Stimulated activated CD8-positive, alpha-beta memory T cell treated with anti-CD3 and anti-CD28 coated beads, Interleukin-7, amount 100 ng/mL, for 48 hours (primary cell): ENCODE measurements around the gene PSAPL1.

Experiments
- DNase-seq, 2 donors: peaks; one replicate each; pipeline ENCODE4 v3.0.0-alpha.2; 2020; ENCODE audit warnings: low read depth in 1 of 2; ENCODE audit errors: extremely low read depth in 1 of 2

The PSAPL1 gene

DNA sequence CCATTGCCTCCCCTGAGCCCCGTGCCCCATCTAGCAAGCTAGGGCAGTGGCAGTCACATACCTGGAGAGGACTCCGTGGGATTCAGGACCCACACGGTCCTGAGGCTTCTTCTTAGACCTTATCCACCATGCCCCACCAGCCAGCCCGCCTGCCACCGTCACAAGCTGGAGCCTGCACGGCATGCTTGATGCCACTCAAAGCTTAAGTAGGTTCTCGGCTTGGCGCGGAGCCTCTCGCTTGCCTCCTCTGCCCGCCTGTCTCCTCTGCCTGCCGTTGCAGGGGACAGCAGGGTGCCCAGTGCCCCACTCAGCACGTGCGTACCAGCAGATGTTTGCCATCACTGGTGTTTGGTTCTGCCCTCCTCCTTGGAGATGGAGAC lies 14.1 kb downstream of the PSAPL1 start:
- no peak for DNase-seq

DNA sequence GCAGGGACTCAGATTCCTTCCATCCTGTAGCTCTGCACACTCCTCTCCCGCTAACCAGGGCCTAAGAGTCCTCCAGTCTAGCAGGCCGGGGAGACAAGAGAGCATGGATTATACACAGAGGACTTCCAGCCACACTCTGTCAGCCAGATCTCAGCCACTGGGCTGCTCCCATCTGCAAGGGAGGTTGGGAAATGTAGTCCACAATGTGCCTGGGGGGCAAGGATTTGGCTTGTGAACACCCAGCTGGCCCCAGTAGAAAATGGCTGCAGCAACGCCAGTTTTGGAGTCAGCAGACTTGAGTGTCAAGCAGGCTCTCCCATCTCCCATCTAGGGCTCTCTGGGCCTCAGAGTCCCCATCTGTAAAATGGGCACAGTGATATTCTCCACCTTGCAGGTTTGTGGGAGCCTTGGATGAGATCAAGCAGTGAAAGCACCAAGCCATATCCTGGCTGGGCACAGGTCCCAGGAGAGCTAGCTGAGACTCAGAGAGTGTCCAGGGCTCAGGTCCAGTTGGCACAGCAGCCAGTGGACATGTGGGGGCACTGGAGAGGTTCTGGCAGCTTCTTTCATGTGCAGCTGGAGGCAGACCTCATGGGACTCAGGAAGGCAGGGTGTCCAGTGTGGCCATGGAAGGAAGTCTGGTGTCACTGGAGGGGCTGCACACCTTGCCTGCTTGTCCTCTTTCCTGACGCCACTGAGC lies 14.6 kb downstream of the PSAPL1 start:
- DNase-seq = no peak

DNA sequence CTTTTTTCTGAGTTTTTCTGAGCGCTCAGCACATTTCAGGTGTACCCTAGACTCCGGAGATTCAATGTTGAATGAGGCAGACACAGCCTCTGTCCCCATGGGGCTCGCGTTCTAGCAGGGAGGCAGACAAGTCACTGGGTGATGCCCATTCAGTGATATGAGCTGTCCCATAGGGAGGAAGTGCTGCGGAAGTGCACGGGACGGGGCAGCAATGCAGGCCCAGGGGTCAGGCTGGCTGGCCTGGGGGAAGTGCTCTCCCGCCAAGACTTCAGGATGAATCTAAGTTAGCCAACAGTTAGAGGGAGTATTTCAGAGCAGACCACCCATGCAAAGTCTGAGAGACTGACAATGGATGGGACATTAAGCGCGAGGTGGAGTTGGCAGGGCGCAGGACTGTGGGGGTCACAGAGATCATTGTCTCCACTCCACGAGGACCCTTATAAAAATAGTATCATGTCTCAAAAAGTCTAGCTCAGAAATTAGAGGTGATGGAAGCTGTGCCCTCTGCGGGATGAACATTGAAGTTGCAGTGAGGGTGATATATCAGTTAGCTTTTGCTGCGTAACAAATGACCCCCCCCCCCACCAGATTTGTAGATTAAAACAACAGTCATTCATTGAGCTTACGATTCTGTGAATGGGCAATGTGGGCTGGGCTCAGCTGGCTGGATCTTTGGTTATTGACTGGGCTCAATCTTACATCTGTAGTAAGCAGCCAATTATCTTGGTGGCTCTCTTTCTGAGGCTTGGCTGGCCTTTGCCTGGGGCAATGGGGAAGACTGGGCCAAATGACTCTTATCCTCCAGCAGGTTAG lies 16.4 kb downstream of the PSAPL1 start:
- no peak for DNase-seq

DNA sequence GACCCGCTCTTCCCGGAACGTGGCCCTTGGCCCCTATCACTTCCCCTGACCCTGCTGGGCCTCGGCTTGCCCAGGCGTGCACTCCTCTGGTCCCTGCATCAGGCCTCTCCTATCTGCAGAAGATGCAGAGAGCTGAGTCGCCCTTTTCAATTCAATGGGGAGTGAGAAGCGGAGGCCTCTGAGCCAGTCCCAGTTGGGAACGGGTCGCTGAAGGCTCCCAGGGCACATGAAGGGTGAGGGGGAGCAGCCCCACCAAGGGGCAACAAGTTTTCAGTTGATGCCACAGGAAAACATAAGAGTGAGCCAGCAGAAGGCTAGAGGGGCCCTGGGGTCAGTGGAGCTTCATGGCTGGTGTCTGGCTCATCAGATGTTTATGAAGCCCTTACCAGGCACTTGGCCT lies 17.1 kb downstream of the PSAPL1 start:
- DNase-seq = no peak

DNA sequence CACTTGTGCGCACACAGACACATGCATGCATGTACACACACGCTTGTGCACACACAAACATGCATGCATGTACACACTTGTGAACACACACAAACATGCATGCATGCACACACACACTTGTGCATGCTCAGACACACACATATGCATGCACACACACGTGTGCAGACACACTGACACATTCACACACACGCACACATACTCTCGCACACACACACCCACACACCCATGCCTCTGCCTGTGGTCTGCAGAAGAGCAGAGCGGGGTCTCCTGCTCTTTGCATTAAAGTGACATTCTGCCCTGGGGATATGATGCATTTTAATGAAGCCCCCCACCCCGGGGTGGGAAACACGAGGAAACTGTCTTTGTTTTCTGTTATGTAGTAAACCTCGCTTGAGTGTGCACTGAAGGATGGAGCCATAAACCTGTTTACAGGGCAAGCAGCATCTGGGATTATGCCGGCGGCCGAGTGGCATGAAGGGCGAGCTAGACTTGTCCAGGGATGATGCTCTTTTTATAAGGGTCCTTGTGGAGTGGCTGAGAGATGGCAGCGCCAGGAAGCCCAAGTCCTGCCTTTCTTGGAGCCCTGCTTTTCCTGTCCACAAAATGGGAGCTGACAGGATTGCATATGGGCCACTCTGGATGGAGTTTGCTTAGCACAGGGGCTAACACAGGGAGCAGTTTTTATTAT lies 17.8 kb downstream of the PSAPL1 start:
- no peak for DNase-seq

DNA sequence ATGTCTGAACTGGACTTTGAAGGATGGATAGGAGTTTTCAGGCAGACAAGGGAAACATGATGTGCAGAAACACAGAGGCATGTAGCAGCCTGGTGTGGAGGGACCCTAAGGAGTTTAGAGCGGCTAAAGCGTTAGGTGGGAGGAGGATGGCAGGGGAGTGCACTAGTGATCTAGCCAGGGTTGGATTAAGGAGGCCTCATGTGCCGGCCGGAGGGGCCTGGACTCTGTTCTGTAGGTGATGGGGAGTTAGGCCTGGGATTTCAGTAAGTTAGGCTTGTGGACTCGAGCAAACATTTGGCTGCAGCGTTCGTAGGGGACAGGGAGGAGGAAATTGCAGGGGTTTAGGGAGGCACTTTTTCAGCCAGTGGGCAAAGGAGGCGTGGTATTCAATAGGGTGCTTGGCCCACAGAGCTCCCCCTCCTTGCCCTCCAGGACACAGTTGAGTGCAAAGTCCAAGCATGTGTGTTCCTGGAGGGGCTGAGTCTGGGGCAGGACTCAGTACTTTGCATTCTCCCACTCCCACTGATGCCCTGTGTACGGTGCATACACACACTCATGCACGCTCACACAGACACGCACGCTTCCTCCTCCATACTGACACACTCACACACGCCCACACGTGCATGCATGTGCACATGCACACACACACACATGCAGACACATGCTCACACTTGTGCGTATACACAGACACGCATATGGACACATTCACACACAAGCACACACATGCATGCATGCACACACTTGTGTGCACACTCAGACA lies 18.6 kb downstream of the PSAPL1 start:
- DNase-seq = no peak

DNA sequence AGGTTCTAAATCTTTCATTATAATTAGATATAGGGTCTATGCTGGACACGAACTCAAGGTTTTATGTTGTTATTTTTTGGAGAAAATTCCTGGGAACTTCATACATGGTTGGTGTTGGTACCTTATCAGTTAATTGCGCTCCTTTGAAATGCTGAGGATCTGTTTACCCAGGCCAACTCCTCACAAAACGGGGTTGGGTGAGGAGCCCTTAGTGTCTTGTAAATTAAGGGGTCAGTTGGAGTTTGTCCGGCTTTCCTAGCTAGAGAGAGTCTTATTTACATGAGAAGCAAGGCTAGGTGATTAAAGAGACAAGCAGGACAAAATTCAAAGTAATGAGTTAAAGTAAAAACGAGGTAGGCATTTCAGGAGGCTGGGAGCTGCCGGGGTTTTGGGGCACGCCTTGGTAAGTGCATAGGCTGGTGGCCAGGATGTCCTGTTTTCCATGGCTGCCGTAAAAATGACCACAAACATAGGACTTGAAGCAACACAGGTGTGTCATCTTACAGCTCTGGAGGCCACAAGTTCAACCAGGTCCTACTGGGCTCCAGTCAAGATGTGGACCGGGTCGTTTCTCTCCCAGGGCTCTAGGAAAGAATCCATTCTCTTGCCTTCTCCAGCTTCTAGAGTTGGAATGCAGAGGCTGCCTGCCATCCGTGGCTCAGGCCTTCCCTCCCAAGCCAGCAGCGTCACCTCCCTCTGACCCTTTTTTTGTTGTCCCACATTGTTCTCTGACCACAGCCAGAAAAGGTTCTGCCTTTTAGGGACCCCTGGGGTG lies 19.8 kb downstream of the PSAPL1 start:
- DNase-seq = no peak

DNA sequence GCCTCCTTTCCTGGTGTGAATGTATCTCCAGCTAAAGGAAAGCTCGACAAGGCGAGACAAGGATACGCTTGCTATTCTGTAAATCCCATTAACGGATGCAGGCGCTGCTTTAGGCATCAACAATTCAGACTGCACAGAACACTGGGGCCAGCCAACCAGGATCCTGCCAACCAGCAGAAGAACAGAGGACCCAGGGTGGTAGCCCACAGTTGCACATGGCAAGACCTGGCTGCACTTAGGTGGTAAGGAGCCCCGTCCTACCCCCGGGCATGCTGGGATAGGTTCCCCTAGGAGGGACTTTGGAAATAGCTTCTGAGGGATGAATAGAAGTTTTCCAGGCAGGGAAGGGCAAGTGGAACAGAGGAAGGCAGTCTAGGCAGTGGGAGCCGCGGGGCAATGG lies 20.7 kb downstream of the PSAPL1 start:
- no peak for DNase-seq

DNA sequence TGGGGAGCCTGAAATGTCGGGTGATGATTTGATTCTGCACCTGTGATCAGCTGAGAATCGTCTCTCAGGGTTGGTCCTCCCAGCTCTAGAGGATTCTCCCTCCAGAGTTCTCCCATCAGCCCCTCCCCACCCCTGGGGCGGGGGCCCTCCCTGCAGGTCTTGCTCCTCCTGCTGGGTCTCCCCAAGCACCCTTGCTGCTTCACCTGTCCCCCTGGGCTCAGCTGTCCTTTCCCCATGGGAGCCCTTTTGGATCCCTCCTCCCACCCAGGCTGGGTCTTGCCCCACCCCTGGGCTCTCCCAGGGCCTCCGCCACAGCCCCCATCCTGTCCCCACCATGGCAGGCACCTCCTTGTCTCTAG lies 22.2 kb downstream of the PSAPL1 start:
- DNase-seq = no peak

DNA sequence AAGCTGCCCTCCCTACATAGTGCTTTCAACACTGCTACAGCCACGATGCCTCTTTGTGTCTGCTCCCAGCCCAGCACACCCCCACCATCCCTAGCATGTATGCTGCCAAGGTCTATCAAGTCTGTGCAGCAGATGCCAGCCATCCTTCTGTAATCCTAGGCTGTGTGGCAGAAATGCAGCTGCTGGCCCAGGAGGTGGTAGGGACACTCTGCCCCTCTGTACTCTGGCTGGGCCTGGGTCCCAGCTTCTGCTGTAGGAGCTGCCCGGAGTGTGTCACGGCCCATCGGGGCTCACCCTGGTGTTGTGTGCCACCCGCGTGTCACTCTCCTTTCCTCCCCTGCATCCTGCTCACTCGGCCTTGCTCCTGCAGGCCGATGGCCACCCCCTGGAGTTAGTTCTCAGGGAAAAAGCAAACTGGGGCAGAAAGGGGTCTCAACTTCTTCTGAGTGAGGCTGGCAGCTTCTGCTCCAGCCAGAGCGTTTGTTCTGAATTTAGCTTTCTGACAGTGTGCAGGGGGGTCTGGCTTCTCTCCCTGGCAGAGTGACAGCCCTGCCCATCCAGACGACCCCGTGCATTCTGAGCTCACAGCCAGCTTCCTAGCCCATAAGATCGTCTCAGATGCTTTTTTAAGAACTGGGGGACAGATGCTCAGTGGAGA lies 22.7 kb downstream of the PSAPL1 start:
- DNase-seq = no peak

DNA sequence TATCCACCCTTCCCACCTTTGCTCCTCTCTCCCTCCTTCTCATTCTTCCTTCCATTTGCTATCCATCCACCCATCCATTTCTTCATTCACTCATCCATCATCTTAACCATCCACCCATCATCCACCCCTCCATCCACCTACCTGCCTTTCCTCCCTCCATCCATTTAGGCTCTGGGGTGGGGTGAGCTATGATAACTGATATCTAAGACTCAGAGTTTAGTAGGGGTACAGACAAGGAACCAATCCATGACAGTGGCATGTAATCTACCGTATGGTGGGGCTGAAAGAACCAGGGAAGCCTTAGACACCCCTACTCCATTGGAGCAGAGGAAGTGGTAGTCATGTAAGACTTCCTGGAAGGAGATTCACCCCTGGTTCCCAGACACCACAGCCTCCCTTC lies 23.2 kb downstream of the PSAPL1 start:
- DNase-seq = no peak

DNA sequence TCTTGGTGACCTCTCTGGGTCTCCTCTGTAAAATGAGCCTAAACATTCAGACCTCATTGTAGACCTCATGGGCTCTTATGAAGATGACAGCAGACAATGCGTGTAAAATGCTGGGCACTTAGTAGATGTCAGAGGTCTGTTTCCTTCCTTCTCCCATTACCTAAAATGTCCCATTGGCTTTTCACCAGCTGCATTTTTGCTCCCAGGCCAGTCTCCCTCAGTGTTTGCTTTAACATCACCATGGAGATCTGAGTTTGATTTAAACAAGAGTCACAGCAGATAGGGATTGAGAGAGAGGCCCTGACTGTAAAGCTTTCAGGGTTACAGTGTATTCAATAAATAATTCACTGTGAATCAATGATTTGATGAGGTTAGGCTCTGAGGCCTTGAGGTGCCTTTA lies 24.3 kb downstream of the PSAPL1 start:
- DNase-seq = no peak

DNA sequence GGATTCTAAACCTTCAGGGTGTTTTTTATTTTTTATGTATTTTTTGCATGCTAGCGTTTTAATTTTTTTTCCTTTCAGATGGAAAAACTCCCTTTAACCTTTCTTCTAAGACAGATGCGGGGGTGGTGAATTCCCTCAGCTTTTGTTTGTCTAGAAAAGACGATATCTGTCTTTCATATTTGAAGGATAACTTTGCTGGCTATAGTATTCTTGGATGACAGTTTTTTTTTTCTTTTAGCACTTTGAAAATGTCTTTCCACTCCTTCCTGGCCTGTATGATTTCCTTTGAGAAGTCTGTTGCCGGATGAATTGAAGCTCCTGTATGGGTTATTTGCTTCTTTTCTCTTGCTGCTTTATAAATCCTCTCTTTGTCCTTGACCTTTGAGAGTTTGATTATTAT lies 26.6 kb downstream of the PSAPL1 start:
- no peak for DNase-seq

DNA sequence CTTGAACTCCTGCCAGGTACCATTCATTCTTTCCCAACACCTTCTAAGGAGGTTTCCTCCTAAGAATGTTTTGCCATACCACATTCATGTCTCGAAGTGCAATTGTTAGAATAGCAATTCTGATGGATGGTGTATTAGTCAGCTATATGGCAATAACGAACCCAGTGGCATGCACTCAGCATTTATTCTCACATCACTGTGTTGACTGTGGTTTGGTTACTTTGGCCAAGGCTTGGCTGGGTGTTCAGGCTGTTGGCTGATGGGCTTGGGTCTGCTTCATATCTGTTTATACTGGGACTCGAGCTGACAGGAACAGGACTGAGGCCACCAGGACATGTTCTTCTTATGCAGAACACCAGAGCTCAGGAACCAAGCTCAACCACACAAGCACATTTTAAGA lies 31.7 kb downstream of the PSAPL1 start:
- DNase-seq = no peak

DNA sequence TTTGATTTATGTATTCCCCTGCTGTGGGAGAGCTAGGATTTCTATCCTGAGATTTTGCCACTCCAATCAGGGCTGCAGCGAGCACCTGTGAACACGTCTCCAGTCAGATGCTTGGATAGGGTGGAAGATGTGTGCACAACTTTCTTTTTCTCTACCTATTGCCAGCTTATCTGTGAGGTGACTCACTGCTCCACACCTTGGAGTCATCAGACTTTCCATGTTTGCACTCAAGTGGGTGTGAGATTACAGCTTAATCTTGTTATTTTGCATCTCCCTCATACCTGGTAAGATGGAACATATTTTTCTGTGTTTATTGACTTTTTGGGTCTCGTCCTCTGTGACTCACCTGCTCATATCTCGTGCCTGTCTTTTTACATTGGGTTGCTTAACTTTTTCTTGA lies 32.2 kb downstream of the PSAPL1 start:
- no peak for DNase-seq

DNA sequence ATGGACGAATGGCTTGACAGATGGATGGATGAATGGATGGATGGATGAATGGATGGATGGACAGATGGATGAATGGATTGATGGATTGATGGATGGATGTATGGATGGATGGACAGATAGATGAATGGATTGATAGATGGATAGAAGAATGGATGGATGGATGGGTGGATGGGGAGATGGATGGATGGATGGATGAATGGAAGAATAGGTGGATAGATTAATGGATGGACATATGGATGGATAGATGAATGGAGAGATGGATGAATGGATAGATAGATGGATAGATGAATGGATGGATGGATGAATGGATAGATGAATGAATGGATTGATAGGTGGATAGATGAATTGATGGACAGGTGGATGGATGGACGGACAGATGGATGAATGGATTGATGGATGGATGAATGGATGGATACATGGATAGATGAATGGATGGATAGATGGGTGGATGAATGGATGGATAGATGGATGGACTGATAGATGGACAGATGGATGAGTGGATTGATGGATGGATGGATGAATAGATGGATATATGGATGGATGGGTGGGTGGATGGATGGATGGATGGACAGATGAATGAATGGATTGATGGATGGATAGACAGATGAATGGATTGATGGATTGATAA lies 33.9 kb downstream of the PSAPL1 start:
- no peak for DNase-seq

DNA sequence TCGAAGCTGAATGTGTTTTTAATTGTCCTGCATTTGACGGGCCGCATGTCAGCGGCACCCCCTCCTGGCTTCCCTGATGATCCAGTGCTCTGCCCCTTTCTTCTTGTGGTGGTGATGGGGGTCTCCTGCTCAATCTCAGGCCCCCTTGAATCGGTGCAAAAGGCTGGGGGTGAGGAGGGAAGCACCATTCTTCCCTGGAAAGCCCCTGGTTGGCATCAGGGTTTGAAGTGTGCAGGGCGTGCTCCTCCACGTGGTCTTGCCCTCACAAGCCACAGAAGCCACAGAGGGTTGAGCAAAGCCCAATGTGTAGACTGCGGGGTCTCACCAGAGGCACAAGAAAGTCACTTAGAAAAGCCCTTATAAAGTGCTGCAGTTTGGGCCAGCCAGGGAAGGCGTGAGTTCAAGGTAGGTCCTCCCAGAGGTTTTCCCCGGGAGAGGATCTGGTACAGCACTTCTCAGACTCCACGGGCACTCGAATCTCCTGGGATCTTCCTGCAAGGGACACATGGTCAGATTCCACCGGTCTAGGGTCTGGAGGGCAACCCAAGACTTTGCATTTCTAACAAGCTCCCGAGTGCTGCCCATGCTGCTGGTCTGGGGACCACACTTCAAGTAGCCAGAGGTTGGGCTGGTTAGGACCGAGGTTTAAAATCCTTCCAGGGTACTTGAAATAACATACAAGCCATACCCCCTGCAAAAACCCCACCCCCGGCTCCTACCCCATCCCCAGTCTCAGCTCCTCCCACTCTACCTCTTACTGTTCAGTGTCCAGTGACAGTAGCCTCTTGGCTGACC lies 35.1 kb downstream of the PSAPL1 start:
- no peak for DNase-seq

DNA sequence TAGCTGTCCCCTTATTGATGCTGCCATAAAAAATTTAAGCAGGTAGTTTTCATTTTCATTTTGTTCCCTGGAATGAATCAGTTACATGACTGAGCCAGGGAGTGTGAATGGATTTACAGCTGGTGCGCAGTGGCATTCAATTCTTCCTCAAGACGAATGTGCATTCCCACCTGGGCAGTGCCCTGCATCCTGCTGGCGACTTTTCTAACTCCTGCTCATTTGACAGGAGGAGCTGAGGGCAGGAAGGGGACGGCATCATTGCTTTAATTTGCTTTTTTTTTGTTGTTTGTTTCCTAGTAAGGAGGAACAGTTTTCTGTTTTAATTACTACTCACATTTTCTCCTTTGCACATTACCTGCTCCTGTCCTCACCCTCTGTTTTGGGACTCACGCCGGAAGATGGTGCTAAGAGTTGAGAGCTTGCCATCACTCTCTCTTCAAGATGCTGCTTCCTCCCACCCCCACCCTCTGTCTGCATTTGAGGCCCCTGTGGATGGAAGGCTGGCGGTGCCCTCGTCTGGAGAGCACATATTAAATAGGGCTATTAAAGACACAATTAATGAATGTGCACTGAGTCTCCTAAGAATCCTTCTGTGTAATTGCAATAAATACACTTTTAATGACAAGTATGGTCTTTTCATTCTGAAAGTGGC lies 35.8 kb downstream of the PSAPL1 start:
- no peak for DNase-seq

DNA sequence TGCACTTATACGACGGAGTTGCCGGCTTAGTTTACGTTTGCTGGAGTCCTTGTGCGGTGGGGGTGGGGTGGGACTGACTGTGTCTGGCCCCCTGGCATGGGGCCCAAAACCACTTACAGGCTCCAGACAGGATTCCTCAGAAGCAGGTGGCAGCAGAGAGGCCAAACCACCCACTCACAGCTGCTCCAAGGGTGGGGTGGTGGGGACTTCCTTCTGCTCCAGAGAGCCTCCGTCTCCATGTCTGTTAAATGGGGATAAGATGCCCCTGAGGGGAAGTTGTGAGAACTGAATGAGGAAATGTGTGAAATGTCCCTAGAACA lies 36.7 kb downstream of the PSAPL1 start:
- DNase-seq = no peak
